Smooth muscle cell (in vitro differentiated cells): ENCODE data around the gene TUBA3D. TPM values are rescaled to one million over a fixed set of nuclear protein-coding genes. Genes with fewer than 3 reads are reported as not detected.
"Not testable (repeated sequence)": the region's sequence is repeated elsewhere in the genome, so short reads cannot be mapped to it uniquely, and the experiment has no call there.

Source experiments
- DNase-seq: peaks from one replicate; lab custom pipeline; 2025; ENCODE audit not compliant: unreplicated experiment; lab: John Stamatoyannopoulos, UW
- H2AFZ ChIP-seq: fragments of 200-600 bp; sonication (generic); 2 replicates; pipeline ENCODE4 v1.6.0; 2016; ENCODE audit warnings: antibody characterized with exemption, low read depth, mild to moderate bottlenecking
- H3F3A ChIP-seq: fragments of 200-600 bp; sonication (generic); 2 replicates; pipeline ENCODE4 v1.6.0; 2017; ENCODE audit warnings: antibody characterized with exemption, low read depth
- H3K27ac ChIP-seq: fragments of 200-600 bp; sonication (generic); 2 replicates; pipeline ENCODE4 v1.5.1; 2016; ENCODE audit warnings: low read depth, mild to moderate bottlenecking
- H3K27me3 ChIP-seq: fragments of 200-600 bp; sonication (generic); 2 replicates; pipeline ENCODE4 v1.6.1; 2016; ENCODE audit warnings: low read depth, mild to moderate bottlenecking
- H3K36me3 ChIP-seq: fragments of 200-600 bp; sonication (generic); 2 replicates; pipeline ENCODE4 v1.5.1; 2016; ENCODE audit warnings: low read depth
- H3K4me1 ChIP-seq: fragments of 200-600 bp; sonication (generic); 2 replicates; pipeline ENCODE4 v1.5.1; 2016; ENCODE audit warnings: low read depth
- H3K4me2 ChIP-seq: fragments of 200-600 bp; sonication (generic); 2 replicates; pipeline ENCODE4 v1.6.0; 2016; ENCODE audit warnings: mild to moderate bottlenecking
- H3K4me3 ChIP-seq: fragments of 200-600 bp; sonication (generic); 2 replicates; pipeline ENCODE4 v1.5.1; 2016; ENCODE audit warnings: mild to moderate bottlenecking
- H3K79me2 ChIP-seq: fragments of 200-600 bp; sonication (generic); 2 replicates; pipeline ENCODE4 v1.6.0; 2016; ENCODE audit warnings: low read depth, mild to moderate bottlenecking
- H3K9ac ChIP-seq: fragments of 200-600 bp; sonication (generic); 2 replicates; pipeline ENCODE4 v1.6.0; 2016; ENCODE audit warnings: low read depth
- H3K9me3 ChIP-seq: fragments of 200-600 bp; sonication (generic); replicated peaks from 2 replicates; pipeline ENCODE4 v1.5.1; 2016; ENCODE audit warnings: low read depth
- H4K20me1 ChIP-seq: fragments of 200-600 bp; sonication (generic); 2 replicates; pipeline ENCODE4 v1.6.0; 2016; ENCODE audit warnings: low read depth
- CTCF ChIP-seq: fragments of 200-600 bp; sonication (generic); IDR thresholded peaks from 2 replicates; pipeline ENCODE4 v1.5.1; 2017; ENCODE audit warnings: borderline replicate concordance, mild to moderate bottlenecking, antibody characterized with exemption; ENCODE audit not compliant: insufficient read depth, poor library complexity, severe bottlenecking
- WGBS: methylation state at CpG from one replicate; pipeline ENCODE4 v1.1.7; 2016; ENCODE audit warnings: low lambda C conversion rate; 5-methylcytosine and 5-hydroxymethylcytosine counted together
- polyA plus RNA-seq: library from polyadenylated mRNA; unstranded; fragments of >200 nt; fragmentation: Nextera tagmentation; extraction: Ambion mirVana; gene quantifications from 2 replicates; pipeline ENCODE4 v1.2.1, GENCODE V29; 2016
- total RNA-seq: library from RNA; depleted of rRNA; stranded (reverse); fragments of >200 nt; gene quantifications from 2 replicates; pipeline ENCODE4 v1.2.3, GENCODE V29; 2014

Gene TUBA3D
- total and polyA plus RNA-seq, 2 experiments from 2014 or later, result 0.14 TPM; not detected in 1

- H3K4me2 ChIP-seq, H2AFZ ChIP-seq, H3K27me3 ChIP-seq, DNase-seq, H3K4me1 ChIP-seq, H4K20me1 ChIP-seq, H3K9ac ChIP-seq, H3F3A ChIP-seq, H3K79me2 ChIP-seq, H3K36me3 ChIP-seq, H3K9me3 ChIP-seq, H3K4me3 ChIP-seq, H3K27ac ChIP-seq: not testable (repeated sequence)
- WGBS, result 93% methylated on average over 14 of the region's 14 CpGs
These were observed 10.4 kb downstream of the TUBA3D start for GRCh38 chr2:131486201-131486902.

- no peaks in the 10 kb centered on the region for H3K4me1 ChIP-seq
- no peaks in the 10 kb centered on the region for H3F3A ChIP-seq
- H3K27ac ChIP-seq, result no peak overlapping the region
- WGBS, result 91% methylated on average over 14 of the region's 14 CpGs
- no peaks in the 10 kb centered on the region for H3K36me3 ChIP-seq
- TF ChIP-seq CTCF, result no peak
- no peak overlapping the region for H3K4me3 ChIP-seq
- DNase-seq, result no peak
- H3K27me3 ChIP-seq, result no peaks in the 10 kb centered on the region
- H3K79me2 ChIP-seq, result peaks cover 7% of the 10 kb centered on the region
- H2AFZ ChIP-seq, result no peak overlapping the region
- H3K4me2 ChIP-seq, result no peak overlapping the region
- no peaks in the 10 kb centered on the region for H3K9me3 ChIP-seq
- H3K9ac ChIP-seq, result no peak overlapping the region
- no peaks in the 10 kb centered on the region for H4K20me1 ChIP-seq
These were observed 12.6 kb downstream of the TUBA3D start for GRCh38 chr2:131488306-131489205.

- peak overlapping the region; percentile 91 for H3K4me3 ChIP-seq
- not testable (repeated sequence) for H3K36me3 ChIP-seq, H3K9me3 ChIP-seq, H3K27me3 ChIP-seq, H3K9ac ChIP-seq, DNase-seq, H4K20me1 ChIP-seq, H3F3A ChIP-seq, H3K27ac ChIP-seq, H3K4me1 ChIP-seq
- WGBS, result 79% methylated on average over 20 of the region's 20 CpGs
- peak overlapping the region; percentile 55 for H2AFZ ChIP-seq
- H3K4me2 ChIP-seq, result peak overlapping the region; percentile 82
- peaks cover 30% of the 10 kb centered on the region for H3K79me2 ChIP-seq
These were observed 14.9 kb downstream of the TUBA3D start for GRCh38 chr2:131490616-131491468.

DNA sequence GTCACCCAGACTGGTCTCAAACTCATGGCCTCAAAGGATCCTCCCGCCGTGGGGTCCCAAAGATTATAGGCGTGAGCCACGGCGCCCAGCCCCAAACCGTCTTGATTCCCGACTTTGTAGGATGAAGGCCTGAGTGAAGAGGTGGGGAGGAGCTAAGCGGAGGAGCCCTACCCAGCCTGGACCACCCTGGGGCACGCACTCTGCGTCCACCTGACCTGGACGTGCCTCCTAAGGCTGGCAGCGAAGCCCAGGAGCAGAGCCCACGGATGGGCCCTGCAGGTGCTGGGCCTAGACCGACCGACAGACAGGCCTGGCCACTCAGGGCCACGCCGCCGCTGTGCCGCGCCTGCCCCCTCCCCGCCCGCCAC is 15.5 kb downstream of the TUBA3D start:
- Histone ChIP-seq H2AFZ (peak overlapping the region; percentile 55), H3K4me3 (peak overlapping the region; percentile 91), H3K4me2 (peak overlapping the region; percentile 82), H3K79me2 (peaks cover 35% of the 10 kb centered on the region)
- not testable (repeated sequence) for H3K27ac ChIP-seq, H3K9ac ChIP-seq, H3K36me3 ChIP-seq, H3K27me3 ChIP-seq, H3F3A ChIP-seq, H4K20me1 ChIP-seq, H3K4me1 ChIP-seq, H3K9me3 ChIP-seq, DNase-seq
- 18% methylated on average over 15 of the region's 22 CpGs for WGBS

- H3K9ac ChIP-seq, result peak within 1 kb of the TSS; percentile 93
- not testable (repeated sequence) for DNase-seq, H3K9me3 ChIP-seq, H3F3A ChIP-seq, H4K20me1 ChIP-seq, H3K27me3 ChIP-seq, H3K36me3 ChIP-seq, H3K4me1 ChIP-seq
- H3K4me2 ChIP-seq, result peak within 1 kb of the TSS; percentile 95
- H3K4me3 ChIP-seq, result peak within 1 kb of the TSS; percentile 91
- peak within 1 kb of the TSS; percentile 84 for H3K27ac ChIP-seq
- 3% methylated on average over 16 of the region's 53 CpGs for WGBS
- peak within 1 kb of the TSS; percentile 96 for H2AFZ ChIP-seq
- H3K79me2 ChIP-seq, result peaks cover 39% of the 10 kb centered on the region
These were observed 16.1 kb downstream of the TUBA3D start, which contains the start of gene MZT2A for GRCh38 chr2:131492015-131492417. TSS of gene MZT2A (minus strand) at chr2:131492397. CDS start at chr2:131492376, 21 bp downstream.
